HCT116 (cell line): ENCODE results near the gene SMG6.

Experiments
- EZH2 ChIP-seq: fragments of 200-600 bp; sonication (generic); IDR thresholded peaks from 2 replicates; pipeline ENCODE4 v1.6.1; 2017; ENCODE audit warnings: antibody characterized with exemption, mixed run types
- POLR2A ChIP-seq: IDR thresholded peaks from 2 replicates; pipeline ENCODE4 v1.7.0; 2011; ENCODE audit warnings: borderline replicate concordance; ENCODE audit not compliant: insufficient read depth, insufficient read length; ENCODE audit errors: extremely low read depth
- REST ChIP-seq: IDR thresholded peaks from 2 replicates; pipeline ENCODE4 v1.6.1; 2012; ENCODE audit warnings: low read depth

DNA sequence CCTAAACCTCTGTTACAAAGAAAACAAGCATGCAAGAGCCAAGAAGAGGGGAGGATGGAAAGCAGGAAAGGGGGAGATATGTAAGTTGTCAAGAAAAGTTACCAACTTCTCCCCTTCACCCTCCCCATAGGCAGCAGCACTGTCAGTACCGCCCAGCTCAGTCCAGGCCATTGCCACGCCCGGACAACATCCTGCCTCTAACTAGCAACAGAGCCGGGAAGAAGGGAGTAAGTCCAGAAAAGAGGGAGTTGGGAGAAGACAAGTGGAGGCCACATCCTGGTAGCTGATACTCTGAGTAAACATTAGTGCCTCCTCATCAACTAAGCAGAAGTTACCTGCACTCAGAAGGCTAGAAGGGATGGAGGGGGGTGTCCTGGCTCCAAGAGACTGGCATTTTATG is 113.6 kb downstream of the SMG6 start:
- TF ChIP-seq EZH2 (no peak), POLR2A (no peak), REST (no peak)
